HCT116 (cell line): Measurements from ENCODE around the gene NDUFS7. TPM values are rescaled to one million over a fixed set of nuclear protein-coding genes. Genes with fewer than 3 reads are reported as not detected.

ENCODE experiments used
- ATAC-seq: fragments of 200-7000 bp; cut with Tn5 transposase; 2 replicates; pipeline ENCODE4 v1.9.1; 2020; ENCODE audit warnings: mild to moderate bottlenecking, moderate library complexity
- BruUV-seq: library from RNA; stranded (reverse); fragments of 400-500 nt; replicated peaks from 2 replicates; lab custom pipeline; 2021; lab: Mats Ljungman, UMichigan
- CTCF ChIA-PET: fragments of 300-600 bp; sonication (Branson Sonifier 250); formaldehyde crosslinking; loops from one replicate; lab custom pipeline; 2021; ENCODE audit warnings: antibody characterized with exemption; lab: Charles Lee
- POLR2A ChIA-PET: fragments of 300-600, 350-600 bp; sonication (Branson Sonifier 250); formaldehyde crosslinking; loops from one replicate; lab custom pipeline; 2021; ENCODE audit warnings: antibody characterized with exemption; lab: Charles Lee
- RAD21 ChIA-PET, 2 experiments: fragments of 300-600 bp; sonication (Branson Sonifier 250); formaldehyde crosslinking; loops; one replicate each; lab custom pipeline; 2023; ENCODE audit warnings: low total read pairs in 2 of 2; ENCODE audit not compliant: uncharacterized antibody in 2 of 2, unreplicated experiment in 2 of 2, low non-redundant PET in 1 of 2; lab: Charles Lee
- DNase-seq: peaks from one replicate; pipeline ENCODE4 v3.0.0-alpha.2; 2010; ENCODE audit warnings: low read depth, low spot score
- H2AFZ ChIP-seq: fragments of 200-600 bp; shearing (Covaris generic), sonication (generic); 2 replicates; pipeline ENCODE4 v1.6.1; 2017; ENCODE audit warnings: low read depth, mixed run types, mixed read lengths, antibody characterized with exemption, low read length; ENCODE audit not compliant: poor library complexity, severe bottlenecking
- H3K27ac ChIP-seq: 2 replicates; pipeline ENCODE4 v1.5.1; 2012; ENCODE audit warnings: low read depth, low read length
- H3K27me3 ChIP-seq: fragments of 200-600 bp; sonication (generic); 2 replicates; pipeline ENCODE4 v1.6.1; 2016; ENCODE audit warnings: mixed run types, low read length, mixed read lengths; ENCODE audit not compliant: insufficient read depth
- H3K36me3 ChIP-seq, 2 experiments: fragments of 200-500 bp in 1 of 2; fragments of 200-600 bp in 1 of 2; sonication (Bioruptor generic) in 1 of 2; sonication (generic) in 1 of 2; 2 replicates each; pipeline versions ENCODE4 v1.5.1 to v1.6.1; 2014 to 2016; ENCODE audit warnings: low read length in 2 of 2, inconsistent platforms in 1 of 2, mixed read lengths in 1 of 2, mixed run types in 1 of 2; ENCODE audit not compliant: insufficient read depth in 2 of 2, control insufficient read depth in 1 of 2
- H3K4me1 ChIP-seq, 2 experiments: fragments of 200-600 bp in 1 of 2; sonication (generic) in 1 of 2; 2 replicates each; pipeline versions ENCODE4 v1.5.1 to v1.6.1; 2012 to 2017; ENCODE audit warnings: low read length in 2 of 2, inconsistent platforms in 1 of 2, mild to moderate bottlenecking in 1 of 2, mixed read lengths in 1 of 2, mixed run types in 1 of 2, moderate library complexity in 1 of 2; ENCODE audit not compliant: insufficient read depth in 2 of 2, control insufficient read depth in 1 of 2
- H3K4me2 ChIP-seq: fragments of 200-600 bp; sonication (generic); 2 replicates; pipeline ENCODE4 v1.6.1; 2017; ENCODE audit warnings: mixed run types, low read length, mixed read lengths
- H3K4me3 ChIP-seq, 2 experiments: fragments of 200-600 bp in 1 of 2; sonication (generic) in 1 of 2; replicated peaks in 1 of 2; 2 replicates each; pipeline ENCODE4 v1.5.1; 2011 to 2016; ENCODE audit warnings: low read length in 2 of 2, control low read depth in 1 of 2, low read depth in 1 of 2, mild to moderate bottlenecking in 1 of 2, mixed read lengths in 1 of 2, mixed run types in 1 of 2
- H3K79me2 ChIP-seq: fragments of 200-600 bp; sonication (generic); 2 replicates; pipeline ENCODE4 v1.6.1; 2017; ENCODE audit warnings: mild to moderate bottlenecking, mixed run types, low read length, moderate library complexity, mixed read lengths; ENCODE audit not compliant: insufficient read depth
- H3K9ac ChIP-seq: fragments of 200-600 bp; sonication (generic); 2 replicates; pipeline ENCODE4 v1.6.1; 2016; ENCODE audit warnings: low read length, mixed read lengths
- H3K9me2 ChIP-seq: fragments of 200-600 bp; sonication (generic), shearing (Covaris generic); 2 replicates; pipeline ENCODE4 v1.6.1; 2017; ENCODE audit warnings: mixed run types, mild to moderate bottlenecking, moderate library complexity; ENCODE audit not compliant: insufficient read depth
- H3K9me3 ChIP-seq, 2 experiments: fragments of 200-500 bp in 1 of 2; fragments of 200-600 bp in 1 of 2; sonication (Bioruptor generic) in 1 of 2; sonication (generic) in 1 of 2; 2 replicates each; pipeline ENCODE4 v1.6.1; 2014 to 2017; ENCODE audit warnings: low read length in 2 of 2, mixed read lengths in 2 of 2, inconsistent platforms in 1 of 2, low read depth in 1 of 2, mild to moderate bottlenecking in 1 of 2, mixed run types in 1 of 2, moderate library complexity in 1 of 2; ENCODE audit not compliant: control insufficient read depth in 1 of 2, insufficient read depth in 1 of 2
- H4K20me1 ChIP-seq: fragments of 200-600 bp; sonication (generic), shearing (Covaris generic); 2 replicates; pipeline ENCODE4 v1.6.1; 2017; ENCODE audit warnings: mixed run types, mild to moderate bottlenecking, moderate library complexity; ENCODE audit not compliant: insufficient read depth
- CEBPB ChIP-seq: IDR thresholded peaks from 2 replicates; pipeline ENCODE4 v1.6.1; 2012; ENCODE audit warnings: low read depth
- CTCF ChIP-seq, 3 experiments: fragments of 200-600 bp in 1 of 3; sonication (generic) in 1 of 3; IDR thresholded peaks in 2 of 3; conservative IDR thresholded peaks in 1 of 3; 2 replicates each; pipeline ENCODE4 v1.5.1; 2012 to 2017; ENCODE audit warnings: low read depth in 2 of 3, low read length in 2 of 3, antibody characterized with exemption in 1 of 3, borderline replicate concordance in 1 of 3, control low read depth in 1 of 3, mild to moderate bottlenecking in 1 of 3, mixed read lengths in 1 of 3, mixed run types in 1 of 3, moderate library complexity in 1 of 3; ENCODE audit not compliant: insufficient read depth in 1 of 3
- EGR1 ChIP-seq: IDR thresholded peaks from 2 replicates; pipeline ENCODE4 v1.6.1; 2012; ENCODE audit warnings: low read depth
- ELF1 ChIP-seq: IDR thresholded peaks from 2 replicates; pipeline ENCODE4 v1.6.1; 2012; ENCODE audit warnings: low read depth, borderline replicate concordance
- EZH2phosphoT487 ChIP-seq: fragments of 200-600 bp; IDR thresholded peaks from 2 replicates; pipeline ENCODE4 v1.6.1; 2018; ENCODE audit warnings: antibody characterized with exemption, borderline replicate concordance
- FOSL1 ChIP-seq: IDR thresholded peaks from 2 replicates; pipeline ENCODE4 v1.6.1; 2012; ENCODE audit warnings: low read depth
- JUND ChIP-seq: IDR thresholded peaks from 2 replicates; pipeline ENCODE4 v1.6.1; 2012
- MAX ChIP-seq: IDR thresholded peaks from 2 replicates; pipeline ENCODE4 v1.6.1; 2012
- POLR2AphosphoS5 ChIP-seq: IDR thresholded peaks from 2 replicates; pipeline ENCODE4 v1.6.1; 2011; ENCODE audit warnings: mild to moderate bottlenecking, low read depth, low read length, moderate library complexity
- RAD21 ChIP-seq: IDR thresholded peaks from 2 replicates; pipeline ENCODE4 v1.6.1; 2012; ENCODE audit warnings: low read depth, mild to moderate bottlenecking
- REST ChIP-seq: IDR thresholded peaks from 2 replicates; pipeline ENCODE4 v1.6.1; 2012; ENCODE audit warnings: low read depth
- SIN3A ChIP-seq: IDR thresholded peaks from 2 replicates; pipeline ENCODE4 v1.6.1; 2012; ENCODE audit warnings: low read depth
- SP1 ChIP-seq: IDR thresholded peaks from 2 replicates; pipeline ENCODE4 v1.6.1; 2012; ENCODE audit warnings: low read depth
- SRF ChIP-seq: IDR thresholded peaks from 2 replicates; pipeline ENCODE4 v1.6.1; 2012; ENCODE audit warnings: low read depth
- TCF7L2 ChIP-seq: IDR thresholded peaks from 2 replicates; pipeline ENCODE4 v1.7.0; 2011; ENCODE audit warnings: borderline replicate concordance, inconsistent platforms; ENCODE audit not compliant: insufficient read depth, insufficient read length; ENCODE audit errors: extremely low read depth
- YY1 ChIP-seq: IDR thresholded peaks from 2 replicates; pipeline ENCODE4 v1.6.1; 2011; ENCODE audit warnings: low read length, low read depth, moderate library complexity, mild to moderate bottlenecking; ENCODE audit not compliant: insufficient replicate concordance; ENCODE audit errors: extremely low read depth
- ZNF274 ChIP-seq: fragments of 200-500 bp; sonication (Bioruptor generic); IDR thresholded peaks from 2 replicates; pipeline ENCODE4 v1.6.1; 2014; ENCODE audit warnings: mild to moderate bottlenecking, low read depth, low read length, inconsistent platforms
- intact Hi-C: fragments of 100-400 bp; cut with micrococcal nuclease; formaldehyde crosslinking; loops from 2 replicates; pipeline ENCODE4 v1.10.0; 2022
- total RNA-seq: library from RNA; stranded (reverse); gene quantifications from one replicate; pipeline ENCODE4 v1.2.1, GENCODE V29; 2021; ENCODE audit not compliant: unreplicated experiment

NDUFS7 gene
- total RNA-seq, 1 experiment from 2014 or later = 114 TPM

GRCh38 chr19:1416014-1416841 lies 32.5 kb downstream of the NDUFS7 start:
- POLR2A ChIA-PET = no interaction called here
- CTCF ChIA-PET = no interaction called here

More at GRCh38 chr19:1416014-1416841, 32.5 kb downstream of the NDUFS7 start:
- Histone ChIP-seq H3K4me2 (peak overlapping the region; percentile 48), H2AFZ (no peak overlapping the region), H4K20me1 (peaks cover 32% of the 10 kb centered on the region; the same call in 1 of the 2 replicates), H3K9me2 (no peaks in the 10 kb centered on the region), H3K9ac (peak overlapping the region; percentile 52; the same call in 1 of the 2 replicates), H3K27ac (peak overlapping the region; percentile 62), H3K27me3 (no peaks in the 10 kb centered on the region), H3K9me3 (no peaks in the 10 kb centered on the region), H3K79me2 (peaks cover 96% of the 10 kb centered on the region), H3K4me1 (peaks cover 19 to 44% of the 10 kb centered on the region in 2 experiments; a peak in 3 of 4 replicates), H3K4me3 (no peak overlapping the region), H3K36me3 (peaks cover 27 to 76% of the 10 kb centered on the region in 2 experiments)
- DNase-seq (no peak), ATAC-seq (no peak)
- RAD21 ChIA-PET = no interaction called here
- intact Hi-C loops = no loop called here
- BruUV-seq = no TSS peak
- TF ChIP-seq EGR1 = no peak
- no peak for TF ChIP-seq MAX
- no peak for TF ChIP-seq JUND
- no peak for TF ChIP-seq FOSL1
- TF ChIP-seq SRF = no peak
- no peak for TF ChIP-seq SIN3A
- no peak for TF ChIP-seq TCF7L2
- TF ChIP-seq EZH2phosphoT487 = no peak
- no peak for TF ChIP-seq ELF1
- TF ChIP-seq CEBPB = no peak
- TF ChIP-seq RAD21 = no peak
- no peak for TF ChIP-seq SP1
- TF ChIP-seq CTCF (IDR thresholded peaks at IDR 0.05 in 2 of 3, conservative IDR thresholded peaks at IDR 0.05 in 1 of 3; ENCODE audit: borderline replicate concordance in 1 of 3, insufficient read depth in 1 of 3, low read depth in 2 of 3, low read length in 2 of 3) = no peak
- no peak for TF ChIP-seq YY1
- TF ChIP-seq ZNF274 = no peak
- no peak for TF ChIP-seq POLR2AphosphoS5
- no peak for TF ChIP-seq REST
